HG03342 (cell line): ENCODE measurements around the gene GPR18.

Experiments
- ATAC-seq: cut with Tn5 transposase; IDR thresholded peaks from one replicate; pipeline ENCODE4 v1.9.1; 2021; ENCODE audit warnings: mild to moderate bottlenecking, moderate library complexity; ENCODE audit not compliant: unreplicated experiment

Gene GPR18

GRCh38 chr13:99293178-99293577 is 35.0 kb upstream of the GPR18 start:
- ATAC-seq: no peak

GRCh38 chr13:99290894-99291293 is 32.7 kb upstream of the GPR18 start:
- no peak for ATAC-seq

GRCh38 chr13:99289674-99290337 is 31.6 kb upstream of the GPR18 start:
- ATAC-seq: no peak

- no peak for ATAC-seq
Measured at GRCh38 chr13:99289271-99289670, 31.1 kb upstream of the GPR18 start.

GRCh38 chr13:99288089-99288488 is 29.9 kb upstream of the GPR18 start:
- peak; percentile 87 for ATAC-seq

- peak; percentile 2 for ATAC-seq
Measured at GRCh38 chr13:99287551-99287950, 29.4 kb upstream of the GPR18 start.

- ATAC-seq: no peak
Measured at GRCh38 chr13:99285432-99286182, 27.4 kb upstream of the GPR18 start.

GRCh38 chr13:99282264-99283231 is 24.4 kb upstream of the GPR18 start:
- peak; percentile 66 for ATAC-seq

GRCh38 chr13:99281811-99282263 is 23.7 kb upstream of the GPR18 start:
- peak; percentile 70 for ATAC-seq

- ATAC-seq: no peak
Measured at GRCh38 chr13:99280166-99280565, 22.0 kb upstream of the GPR18 start.

GRCh38 chr13:99279637-99280036 is 21.5 kb upstream of the GPR18 start:
- no peak for ATAC-seq

GRCh38 chr13:99278843-99279242 is 20.7 kb upstream of the GPR18 start:
- ATAC-seq: no peak

GRCh38 chr13:99278200-99278599 is 20.0 kb upstream of the GPR18 start:
- no peak for ATAC-seq

GRCh38 chr13:99277629-99278028 is 19.4 kb upstream of the GPR18 start:
- no peak for ATAC-seq

- ATAC-seq: no peak
Measured at GRCh38 chr13:99276706-99277105, 18.5 kb upstream of the GPR18 start.

- ATAC-seq: no peak
Measured at GRCh38 chr13:99275093-99275469, 16.9 kb upstream of the GPR18 start.

- no peak for ATAC-seq
Measured at GRCh38 chr13:99273128-99273527, 14.9 kb upstream of the GPR18 start.

- no peak for ATAC-seq
Measured at GRCh38 chr13:99272481-99272880, 14.3 kb upstream of the GPR18 start.

- ATAC-seq: no peak
Measured at GRCh38 chr13:99271249-99271648, 13.1 kb upstream of the GPR18 start.

- no peak for ATAC-seq
Measured at GRCh38 chr13:99270518-99270917, 12.3 kb upstream of the GPR18 start.

GRCh38 chr13:99269627-99270241 is 11.6 kb upstream of the GPR18 start:
- ATAC-seq: peak; percentile 71
